Smooth muscle cell (in vitro differentiated cells): ENCODE measurements around the gene ZMYM3. TPM values are rescaled to one million over a fixed set of nuclear protein-coding genes. Genes with fewer than 3 reads are reported as not detected.
"Not testable (repeated sequence)": the region's sequence is repeated elsewhere in the genome, so short reads cannot be mapped to it uniquely, and the experiment has no call there.

Source experiments
- DNase-seq: peaks from one replicate; lab custom pipeline; 2025; ENCODE audit not compliant: unreplicated experiment; lab: John Stamatoyannopoulos, UW
- H2AFZ ChIP-seq: fragments of 200-600 bp; sonication (generic); 2 replicates; pipeline ENCODE4 v1.6.0; 2016; ENCODE audit warnings: antibody characterized with exemption, low read depth, mild to moderate bottlenecking
- H3F3A ChIP-seq: fragments of 200-600 bp; sonication (generic); 2 replicates; pipeline ENCODE4 v1.6.0; 2017; ENCODE audit warnings: antibody characterized with exemption, low read depth
- H3K27ac ChIP-seq: fragments of 200-600 bp; sonication (generic); 2 replicates; pipeline ENCODE4 v1.5.1; 2016; ENCODE audit warnings: low read depth, mild to moderate bottlenecking
- H3K27me3 ChIP-seq: fragments of 200-600 bp; sonication (generic); 2 replicates; pipeline ENCODE4 v1.6.1; 2016; ENCODE audit warnings: low read depth, mild to moderate bottlenecking
- H3K36me3 ChIP-seq: fragments of 200-600 bp; sonication (generic); 2 replicates; pipeline ENCODE4 v1.5.1; 2016; ENCODE audit warnings: low read depth
- H3K4me1 ChIP-seq: fragments of 200-600 bp; sonication (generic); 2 replicates; pipeline ENCODE4 v1.5.1; 2016; ENCODE audit warnings: low read depth
- H3K4me2 ChIP-seq: fragments of 200-600 bp; sonication (generic); 2 replicates; pipeline ENCODE4 v1.6.0; 2016; ENCODE audit warnings: mild to moderate bottlenecking
- H3K4me3 ChIP-seq: fragments of 200-600 bp; sonication (generic); 2 replicates; pipeline ENCODE4 v1.5.1; 2016; ENCODE audit warnings: mild to moderate bottlenecking
- H3K79me2 ChIP-seq: fragments of 200-600 bp; sonication (generic); 2 replicates; pipeline ENCODE4 v1.6.0; 2016; ENCODE audit warnings: low read depth, mild to moderate bottlenecking
- H3K9ac ChIP-seq: fragments of 200-600 bp; sonication (generic); 2 replicates; pipeline ENCODE4 v1.6.0; 2016; ENCODE audit warnings: low read depth
- H3K9me3 ChIP-seq: fragments of 200-600 bp; sonication (generic); replicated peaks from 2 replicates; pipeline ENCODE4 v1.5.1; 2016; ENCODE audit warnings: low read depth
- H4K20me1 ChIP-seq: fragments of 200-600 bp; sonication (generic); 2 replicates; pipeline ENCODE4 v1.6.0; 2016; ENCODE audit warnings: low read depth
- WGBS: methylation state at CpG from one replicate; pipeline ENCODE4 v1.1.7; 2016; ENCODE audit warnings: low lambda C conversion rate; 5-methylcytosine and 5-hydroxymethylcytosine counted together
- polyA plus RNA-seq: library from polyadenylated mRNA; unstranded; fragments of >200 nt; fragmentation: Nextera tagmentation; extraction: Ambion mirVana; gene quantifications from 2 replicates; pipeline ENCODE4 v1.2.1, GENCODE V29; 2016
- total RNA-seq: library from RNA; depleted of rRNA; stranded (reverse); fragments of >200 nt; gene quantifications from 2 replicates; pipeline ENCODE4 v1.2.3, GENCODE V29; 2014
- TF ChIP-seq, protein P1 (sequence below): fragments of 200-600 bp; sonication (generic); IDR thresholded peaks from 2 replicates; pipeline ENCODE4 v1.5.1; 2017; ENCODE audit warnings: borderline replicate concordance, mild to moderate bottlenecking, antibody characterized with exemption; ENCODE audit not compliant: insufficient read depth, poor library complexity, severe bottlenecking

Gene ZMYM3
- total RNA-seq, result 26.9 and 29.5 TPM in 2 replicates
- polyA plus RNA-seq, result 9.0 and 10.5 TPM in 2 replicates

- no peaks in the 10 kb centered on the region for H3K4me1 ChIP-seq
- peak within 1 kb of the TSS; percentile 74 for H3K9ac ChIP-seq
- H3K79me2 ChIP-seq, result no peaks in the 10 kb centered on the region
- peak; percentile 34 for DNase-seq
- peak within 1 kb of the TSS; percentile 81 for H3K4me2 ChIP-seq
- H2AFZ ChIP-seq, result peak within 1 kb of the TSS; percentile 62
- H3K27me3 ChIP-seq, result no peaks in the 10 kb centered on the region
- no peaks in the 10 kb centered on the region for H3F3A ChIP-seq
- H3K4me3 ChIP-seq, result peak within 1 kb of the TSS; percentile 88
- TF ChIP-seq, protein P1, sequence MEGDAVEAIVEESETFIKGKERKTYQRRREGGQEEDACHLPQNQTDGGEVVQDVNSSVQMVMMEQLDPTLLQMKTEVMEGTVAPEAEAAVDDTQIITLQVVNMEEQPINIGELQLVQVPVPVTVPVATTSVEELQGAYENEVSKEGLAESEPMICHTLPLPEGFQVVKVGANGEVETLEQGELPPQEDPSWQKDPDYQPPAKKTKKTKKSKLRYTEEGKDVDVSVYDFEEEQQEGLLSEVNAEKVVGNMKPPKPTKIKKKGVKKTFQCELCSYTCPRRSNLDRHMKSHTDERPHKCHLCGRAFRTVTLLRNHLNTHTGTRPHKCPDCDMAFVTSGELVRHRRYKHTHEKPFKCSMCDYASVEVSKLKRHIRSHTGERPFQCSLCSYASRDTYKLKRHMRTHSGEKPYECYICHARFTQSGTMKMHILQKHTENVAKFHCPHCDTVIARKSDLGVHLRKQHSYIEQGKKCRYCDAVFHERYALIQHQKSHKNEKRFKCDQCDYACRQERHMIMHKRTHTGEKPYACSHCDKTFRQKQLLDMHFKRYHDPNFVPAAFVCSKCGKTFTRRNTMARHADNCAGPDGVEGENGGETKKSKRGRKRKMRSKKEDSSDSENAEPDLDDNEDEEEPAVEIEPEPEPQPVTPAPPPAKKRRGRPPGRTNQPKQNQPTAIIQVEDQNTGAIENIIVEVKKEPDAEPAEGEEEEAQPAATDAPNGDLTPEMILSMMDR, result no peak
- H3K9me3 ChIP-seq, result no peaks in the 10 kb centered on the region
- H3K36me3 ChIP-seq, result no peaks in the 10 kb centered on the region
- no peaks in the 10 kb centered on the region for H4K20me1 ChIP-seq
- 55% methylated on average over 41 of the region's 54 CpGs for WGBS
- peak within 1 kb of the TSS; percentile 82 for H3K27ac ChIP-seq
Observed at GRCh38 chrX:71254092-71254963, at the start of gene ZMYM3. Gene ZMYM3 (minus strand): TSS chrX:71254140. CDS start chrX:71253255, 885 bp downstream.

DNA sequence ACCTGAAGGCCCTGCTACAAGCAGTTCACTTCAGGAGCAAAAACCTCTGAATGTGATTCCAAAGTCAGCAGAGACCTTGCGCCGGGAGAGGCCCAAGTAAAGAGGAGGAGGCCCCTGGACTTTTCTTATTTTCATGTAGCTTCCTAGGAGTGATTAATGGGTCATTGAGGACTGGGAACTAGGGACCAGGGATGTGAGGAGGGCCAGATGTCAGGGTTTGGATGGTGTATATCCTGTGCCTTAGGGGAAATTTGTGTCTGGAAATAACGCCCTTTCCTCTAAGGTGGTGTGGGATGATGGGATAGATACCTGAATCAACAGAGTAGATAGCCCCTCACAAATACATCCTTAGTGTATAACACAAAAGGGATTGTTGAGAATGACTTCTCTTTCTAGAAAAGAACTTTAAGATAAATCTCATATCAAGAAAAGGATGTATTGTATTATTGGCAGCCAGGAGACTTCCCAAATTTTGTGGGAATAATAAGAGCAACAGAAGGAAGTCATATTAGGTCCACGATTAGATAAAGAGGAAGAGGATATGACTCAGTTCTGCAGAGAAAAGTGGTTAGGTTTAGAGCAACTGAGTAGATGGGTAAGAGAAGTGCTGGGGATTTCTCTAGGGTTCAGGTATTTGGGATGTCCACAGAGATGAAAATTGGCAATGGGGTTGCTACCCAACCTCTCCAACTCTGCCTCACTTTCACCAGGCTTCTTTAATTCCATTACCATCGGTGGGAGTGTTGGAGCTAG, 48.7 kb upstream of the ZMYM3 start:
- no peak overlapping the region for H2AFZ ChIP-seq
- 79% methylated on average over 5 of the region's 5 CpGs for WGBS
- H3K4me3 ChIP-seq, result no peak overlapping the region
- H3K4me2 ChIP-seq, result no peak overlapping the region
- no peaks in the 10 kb centered on the region for H3K36me3 ChIP-seq
- H3K27me3 ChIP-seq, result no peaks in the 10 kb centered on the region
- no peaks in the 10 kb centered on the region for H3K9me3 ChIP-seq
- DNase-seq, result no peak
- no peak overlapping the region for H3K9ac ChIP-seq
- TF ChIP-seq, protein P1, result no peak
- H3F3A ChIP-seq, result no peaks in the 10 kb centered on the region
- peaks cover 9% of the 10 kb centered on the region for H4K20me1 ChIP-seq
- no peaks in the 10 kb centered on the region for H3K4me1 ChIP-seq
- H3K79me2 ChIP-seq, result no peaks in the 10 kb centered on the region
- H3K27ac ChIP-seq, result no peak overlapping the region

GRCh38 chrX:71301195-71301924, 47.4 kb upstream of the ZMYM3 start, which contains the start of gene ITGB1BP2:
Gene ITGB1BP2 (plus strand): TSS chrX:71301750. CDS start chrX:71301807, 57 bp downstream.
- H3K4me2 ChIP-seq, result no peak within 1 kb of the TSS
- H3K4me1 ChIP-seq, result no peaks in the 10 kb centered on the region
- no peaks in the 10 kb centered on the region for H3K79me2 ChIP-seq
- no peak within 1 kb of the TSS for H2AFZ ChIP-seq
- 63% methylated on average over 10 of the region's 10 CpGs for WGBS
- peaks cover 13% of the 10 kb centered on the region for H4K20me1 ChIP-seq
- H3K4me3 ChIP-seq, result no peak within 1 kb of the TSS
- no peaks in the 10 kb centered on the region for H3F3A ChIP-seq
- H3K27me3 ChIP-seq, result no peaks in the 10 kb centered on the region
- no peaks in the 10 kb centered on the region for H3K9me3 ChIP-seq
- H3K36me3 ChIP-seq, result peaks cover 5% of the 10 kb centered on the region
- no peak within 1 kb of the TSS for H3K27ac ChIP-seq
- H3K9ac ChIP-seq, result no peak within 1 kb of the TSS
- no peak for DNase-seq
- TF ChIP-seq, protein P1, result no peak

DNA sequence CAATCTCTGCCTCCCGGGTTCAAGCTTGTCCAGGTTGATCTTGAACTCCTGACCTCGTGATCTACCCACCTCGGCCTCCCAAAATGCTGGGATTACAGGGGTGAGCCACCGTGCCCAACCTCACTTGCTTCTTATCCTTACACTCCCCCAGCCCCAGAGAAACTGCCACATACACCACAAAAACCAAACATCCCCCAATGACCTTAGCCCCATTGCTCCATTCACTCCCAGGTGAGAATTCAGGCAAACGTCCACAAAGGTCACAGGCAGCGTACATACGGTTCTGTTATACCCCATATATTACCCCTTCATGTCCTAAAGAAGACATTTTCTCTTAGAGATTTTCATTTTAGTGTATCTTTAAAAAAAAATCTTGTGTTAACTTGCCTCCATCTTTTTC, 46.6 kb upstream of the ZMYM3 start:
- not testable (repeated sequence) for H3K9ac ChIP-seq, H3K9me3 ChIP-seq, H3K4me1 ChIP-seq, H3K27me3 ChIP-seq, H3K4me3 ChIP-seq, DNase-seq, H3K4me2 ChIP-seq, H3K27ac ChIP-seq, H3K36me3 ChIP-seq, H2AFZ ChIP-seq, H3K79me2 ChIP-seq, H3F3A ChIP-seq
- 81% methylated on average over 7 of the region's 7 CpGs for WGBS
- peaks cover 18% of the 10 kb centered on the region for H4K20me1 ChIP-seq

DNA sequence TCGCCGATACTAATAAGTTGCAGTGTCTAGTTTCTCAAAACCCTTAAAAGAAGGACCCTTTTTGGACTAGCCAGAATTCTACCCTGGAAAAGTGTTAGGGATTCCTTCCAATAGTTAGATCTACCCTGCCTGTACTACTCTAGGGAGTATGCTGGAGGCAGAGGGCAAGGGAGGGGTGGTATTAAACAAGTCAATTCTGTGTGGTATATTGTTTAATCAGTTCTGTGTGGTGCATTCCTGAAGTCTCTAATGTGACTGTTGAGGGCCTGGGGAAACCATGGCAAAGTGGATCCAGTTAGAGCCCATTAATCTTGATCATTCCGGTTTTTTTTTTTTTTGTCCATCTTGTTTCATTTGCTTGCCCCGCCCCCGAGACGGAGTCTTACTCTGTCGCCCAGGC, 46.1 kb upstream of the ZMYM3 start:
- not testable (repeated sequence) for H3K4me1 ChIP-seq, H3K4me2 ChIP-seq, H2AFZ ChIP-seq, H3K4me3 ChIP-seq, H3K9ac ChIP-seq, H3K27me3 ChIP-seq, H3K9me3 ChIP-seq, H3K36me3 ChIP-seq, H3F3A ChIP-seq, H3K79me2 ChIP-seq, DNase-seq, H3K27ac ChIP-seq
- H4K20me1 ChIP-seq, result peaks cover 21% of the 10 kb centered on the region
- 94% methylated on average over 7 of the region's 7 CpGs for WGBS
